COR-L47 (cell line): ENCODE data around the gene TRPM2.
A peak's percentile ranks its signal among the peaks of the same experiment; 100 is the strongest.
"Not testable (repeated sequence)": the region's sequence is repeated elsewhere in the genome, so short reads cannot be mapped to it uniquely, and the experiment has no call there.

Experiments used
- DNase-seq: peaks from one replicate; lab custom pipeline; 2025; lab: John Stamatoyannopoulos, UW

Gene TRPM2

DNA sequence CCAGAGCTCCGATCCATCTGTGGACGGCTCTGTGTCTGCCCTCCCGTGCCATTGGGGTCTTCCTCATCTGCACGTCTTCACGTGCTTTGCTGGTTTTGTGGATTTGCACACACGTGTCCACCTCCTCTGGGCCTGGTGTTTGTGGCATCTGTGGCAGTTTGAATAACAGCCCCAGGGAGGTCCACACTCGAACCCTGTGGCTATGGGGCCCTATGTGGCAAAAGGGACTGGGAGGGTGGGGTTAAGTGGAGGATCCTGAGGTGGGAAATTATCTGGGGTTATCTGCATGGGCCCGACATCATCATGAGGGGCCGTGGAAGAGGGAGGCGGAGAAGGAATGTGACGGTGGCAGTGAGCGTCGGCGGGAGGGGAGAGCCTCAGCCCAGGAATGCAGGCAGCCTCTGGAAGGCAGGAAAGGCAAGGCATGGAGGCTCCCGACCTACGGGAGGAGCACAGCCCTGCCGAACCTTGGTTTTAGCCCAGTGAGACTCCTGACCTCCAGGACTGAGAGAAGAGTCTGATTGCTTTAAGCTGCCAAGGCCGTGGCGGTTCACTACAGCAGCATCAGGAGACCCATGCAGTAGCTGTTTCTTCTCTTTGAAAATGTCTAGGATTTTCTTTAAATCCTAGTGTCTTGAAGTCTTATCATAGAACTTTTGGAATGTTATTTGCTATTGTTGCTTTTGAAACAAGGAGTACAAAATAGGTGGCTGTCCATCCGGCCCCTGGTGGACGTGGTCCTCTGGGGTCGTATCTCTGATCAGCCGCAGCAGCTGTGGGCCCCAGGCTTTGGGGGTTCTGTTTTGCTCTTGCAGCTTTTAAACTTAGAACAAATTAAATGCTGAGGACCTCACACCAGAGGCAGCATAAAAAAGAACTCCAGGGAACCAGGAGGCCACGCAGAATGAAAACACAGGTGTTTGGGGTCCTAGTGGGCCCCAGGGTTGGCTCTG lies 61.9 kb downstream of the TRPM2 start:
- no peak for DNase-seq

- no peak for DNase-seq
Observed at GRCh38 chr21:44416193-44416592, 62.8 kb downstream of the TRPM2 start.

DNA sequence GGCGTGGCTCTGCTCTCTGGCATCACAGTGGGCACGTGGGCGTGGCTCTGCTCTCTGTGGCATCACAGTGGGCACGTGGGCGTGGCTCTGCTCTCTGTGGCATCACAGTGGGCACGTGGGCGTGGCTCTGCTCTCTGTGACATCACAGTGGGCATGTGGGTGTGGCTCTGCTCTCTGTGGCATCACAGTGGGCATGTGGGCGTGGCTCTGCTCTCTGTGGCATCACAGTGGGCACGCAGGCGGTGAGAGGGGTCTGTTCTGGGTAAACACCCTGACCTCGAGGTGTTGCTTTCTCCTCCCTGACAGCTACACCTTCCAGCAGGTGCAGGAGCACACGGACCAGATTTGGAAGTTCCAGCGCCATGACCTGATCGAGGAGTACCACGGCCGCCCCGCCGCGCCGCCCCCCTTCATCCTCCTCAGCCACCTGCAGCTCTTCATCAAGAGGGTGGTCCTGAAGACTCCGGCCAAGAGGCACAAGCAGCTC lies 64.2 kb downstream of the TRPM2 start:
- not testable (repeated sequence) for DNase-seq

DNA sequence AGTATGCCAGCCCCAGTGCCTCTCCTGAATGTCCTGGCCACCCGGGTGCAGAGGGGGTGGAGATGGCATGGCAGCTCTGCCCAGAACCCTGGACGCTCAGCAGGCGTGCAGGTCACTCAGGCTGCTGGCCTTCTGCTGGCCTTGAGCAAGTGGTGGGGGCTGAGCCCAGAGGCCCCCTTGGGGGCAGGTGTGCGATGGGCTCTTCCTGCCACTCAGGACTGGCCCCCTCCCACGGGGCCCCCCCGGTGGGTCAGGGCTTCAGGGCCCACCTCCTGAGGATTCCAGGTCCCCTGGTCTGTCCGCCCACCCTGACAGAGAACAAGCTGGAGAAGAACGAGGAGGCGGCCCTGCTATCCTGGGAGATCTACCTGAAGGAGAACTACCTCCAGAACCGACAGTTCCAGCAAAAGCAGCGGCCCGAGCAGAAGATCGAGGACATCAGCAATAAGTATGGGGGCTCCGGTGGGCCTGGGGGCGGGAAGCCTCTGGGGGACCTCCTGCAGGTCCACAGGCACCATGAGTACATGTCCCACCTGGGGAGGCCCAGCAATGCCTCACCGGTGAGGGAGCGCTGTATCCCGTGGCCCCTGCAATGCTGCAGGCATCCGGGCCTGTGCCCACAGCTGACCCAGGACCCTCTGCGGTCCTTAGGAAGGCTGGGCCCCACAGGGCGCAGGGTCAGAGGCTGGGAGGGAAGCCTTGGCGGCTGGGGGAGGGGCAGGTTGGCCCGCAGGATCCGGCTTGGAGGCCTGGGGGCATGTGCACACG lies 64.9 kb downstream of the TRPM2 start:
- no peak for DNase-seq

GRCh38 chr21:44418876-44419230 lies 65.4 kb downstream of the TRPM2 start:
- DNase-seq, result no peak

DNA sequence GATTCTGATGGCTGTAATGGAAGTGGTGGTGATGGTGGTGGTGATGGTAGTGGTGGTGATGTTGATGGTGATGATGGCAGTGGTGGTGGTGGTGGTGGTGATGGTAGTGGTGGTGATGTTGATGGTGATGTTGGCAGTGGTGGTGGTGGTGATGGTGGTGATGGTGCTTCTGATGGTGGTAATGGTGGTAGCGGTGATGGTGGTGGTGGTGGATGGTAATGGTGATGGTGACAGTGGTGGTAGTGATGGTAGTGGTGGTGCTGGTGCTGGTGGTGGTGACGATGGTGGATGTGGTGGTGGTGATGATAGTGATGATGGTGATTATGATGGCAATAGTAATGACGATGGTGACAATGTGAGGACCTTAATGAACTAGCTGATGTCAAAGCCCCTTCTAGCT lies 66.3 kb downstream of the TRPM2 start:
- DNase-seq, result no peak

- no peak for DNase-seq
Observed at GRCh38 chr21:44420416-44421205, 67.2 kb downstream of the TRPM2 start.

DNA sequence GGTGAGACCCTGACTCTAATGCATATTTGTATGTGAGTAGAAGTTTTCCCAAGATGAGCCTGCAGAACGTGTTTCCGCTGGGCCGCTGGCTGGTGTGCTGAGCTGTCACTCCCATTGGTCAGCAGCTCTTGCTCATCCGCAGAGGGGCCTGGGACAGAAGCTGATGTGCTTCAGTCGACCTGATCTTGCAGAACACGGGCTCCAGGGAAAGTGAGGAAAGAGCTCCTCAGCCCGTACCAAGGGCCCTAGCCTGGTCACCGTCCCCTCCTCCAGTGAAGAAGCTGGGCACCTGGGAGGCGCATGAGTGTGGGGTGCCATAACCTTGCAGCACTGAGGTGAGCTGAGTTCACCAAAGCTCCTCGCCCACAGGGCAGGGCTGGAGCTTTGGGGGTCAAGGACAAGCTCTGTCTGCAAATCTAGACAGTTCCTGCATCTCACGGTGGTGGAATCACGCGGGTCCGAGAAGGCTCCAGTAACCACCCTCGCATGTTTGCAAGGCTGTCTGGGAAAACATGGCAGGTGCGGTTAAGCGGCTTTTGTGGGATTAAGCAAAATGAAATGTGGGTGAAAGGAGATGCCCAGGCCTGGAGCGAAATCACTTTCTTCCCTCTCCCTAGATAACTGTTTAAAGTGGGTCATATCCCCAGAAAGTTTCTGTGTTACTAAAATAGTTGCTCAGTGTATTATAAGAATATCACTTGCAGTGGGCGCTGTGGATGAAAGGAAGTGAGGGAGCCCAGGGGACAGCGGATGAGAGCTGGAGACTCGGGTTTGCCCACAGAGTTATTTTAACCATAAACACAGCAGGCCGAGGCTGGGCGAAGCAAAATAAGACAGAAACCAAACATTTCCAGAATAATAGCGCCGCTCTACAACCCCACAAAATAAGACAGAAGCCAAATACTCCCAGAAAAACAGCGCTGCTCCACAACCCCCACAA lies 68.8 kb downstream of the TRPM2 start:
- DNase-seq, result no peak

GRCh38 chr21:44423312-44423821 lies 69.9 kb downstream of the TRPM2 start:
- no peak for DNase-seq

DNA sequence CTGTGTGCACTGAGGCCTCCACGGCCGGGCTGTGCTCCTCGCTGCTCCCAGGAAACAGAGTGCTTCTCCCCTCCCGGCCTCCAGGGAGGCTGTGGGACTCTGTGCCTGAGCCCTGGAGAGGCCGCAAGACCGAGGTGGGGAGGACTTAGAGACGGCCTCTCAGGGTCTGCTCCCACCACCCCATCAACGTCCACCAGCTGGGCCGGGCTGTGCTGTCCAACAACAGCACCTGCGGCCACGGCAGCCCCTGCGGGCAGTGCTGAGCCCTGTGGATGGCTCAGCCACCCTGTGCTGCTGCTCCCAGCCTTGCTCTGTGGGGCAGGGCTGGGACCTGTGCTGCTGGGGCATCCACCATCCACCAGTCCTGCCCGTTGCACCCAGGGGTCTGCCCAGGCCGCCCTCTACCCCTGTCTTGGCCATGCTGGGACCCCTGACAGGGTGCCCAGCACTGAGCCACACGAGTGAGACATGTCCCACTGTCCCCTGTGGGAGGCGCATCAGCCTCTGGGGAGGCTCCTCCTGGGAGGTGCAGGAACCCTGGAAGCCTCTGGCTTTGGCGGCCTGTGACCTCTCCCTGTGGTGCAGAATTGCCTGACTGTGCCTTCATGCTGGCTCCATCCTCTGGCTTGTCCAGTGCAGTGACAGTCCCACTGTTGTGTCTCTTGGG lies 70.7 kb downstream of the TRPM2 start:
- no peak for DNase-seq

- no peak for DNase-seq
Observed at GRCh38 chr21:44424608-44425306, 71.3 kb downstream of the TRPM2 start.

DNA sequence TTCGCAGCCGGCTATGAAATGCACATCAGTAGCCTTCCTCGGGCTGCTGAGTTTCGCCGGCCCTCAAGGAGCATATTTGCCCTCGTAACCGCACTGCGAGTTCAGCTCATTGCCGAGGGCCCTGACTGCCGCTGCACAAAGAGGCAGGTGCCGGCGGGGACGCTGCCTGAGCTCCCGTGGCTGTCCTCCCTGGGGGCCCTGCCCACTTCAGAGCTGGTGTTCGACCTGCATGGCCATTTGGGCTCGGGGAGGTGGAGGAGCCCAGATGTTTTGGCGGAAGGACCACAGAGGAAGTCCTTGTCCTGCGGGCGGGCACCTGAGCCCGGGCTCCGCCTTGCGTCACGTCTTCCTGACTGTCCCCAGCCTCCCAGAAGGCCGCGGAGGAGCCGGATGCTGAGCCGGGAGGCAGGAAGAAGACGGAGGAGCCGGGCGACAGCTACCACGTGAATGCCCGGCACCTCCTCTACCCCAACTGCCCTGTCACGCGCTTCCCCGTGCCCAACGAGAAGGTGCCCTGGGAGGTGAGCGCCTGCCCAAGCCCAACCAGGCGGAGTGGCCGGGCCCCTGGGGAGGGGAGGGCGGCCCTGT lies 72.0 kb downstream of the TRPM2 start:
- DNase-seq, result no peak

DNA sequence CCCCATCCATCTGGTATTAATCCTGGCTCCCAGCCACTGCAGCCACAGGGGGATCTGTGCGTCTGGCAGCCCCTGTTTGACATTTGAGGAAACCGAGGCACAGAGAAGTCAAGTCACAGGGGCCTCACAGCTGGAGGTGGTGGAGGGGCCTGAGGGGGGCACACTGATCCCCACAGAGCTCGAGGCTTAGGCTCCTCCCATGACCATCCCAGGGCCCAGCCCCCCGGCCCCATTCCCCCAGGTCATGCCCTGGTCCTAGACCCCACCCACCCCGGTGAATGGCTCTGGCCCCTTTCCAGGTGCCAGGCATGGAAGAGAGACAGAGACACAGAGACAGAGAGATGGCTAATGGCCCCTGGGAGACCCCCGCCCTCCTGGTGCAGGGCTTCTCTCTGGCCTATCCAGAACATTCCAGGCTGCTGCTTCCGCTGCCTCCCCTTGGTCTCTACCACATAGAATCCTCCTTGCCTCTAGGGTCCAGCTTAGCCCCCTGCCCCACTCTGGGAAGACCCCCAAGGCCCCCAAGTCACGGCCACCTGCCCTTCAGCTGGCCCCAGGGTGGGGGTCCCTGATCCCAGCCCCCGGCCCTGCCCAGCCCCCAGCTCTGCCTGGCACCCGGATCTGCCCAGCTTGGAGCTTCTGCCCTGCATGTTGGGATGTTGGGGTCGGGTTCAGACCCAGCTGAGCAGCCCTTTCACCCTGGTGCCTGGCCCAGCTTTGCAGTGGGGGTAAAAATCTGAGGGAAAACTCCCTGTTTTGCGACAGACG lies 72.7 kb downstream of the TRPM2 start:
- DNase-seq, result no peak

GRCh38 chr21:44426663-44427191 lies 73.3 kb downstream of the TRPM2 start:
- DNase-seq, result no peak

DNA sequence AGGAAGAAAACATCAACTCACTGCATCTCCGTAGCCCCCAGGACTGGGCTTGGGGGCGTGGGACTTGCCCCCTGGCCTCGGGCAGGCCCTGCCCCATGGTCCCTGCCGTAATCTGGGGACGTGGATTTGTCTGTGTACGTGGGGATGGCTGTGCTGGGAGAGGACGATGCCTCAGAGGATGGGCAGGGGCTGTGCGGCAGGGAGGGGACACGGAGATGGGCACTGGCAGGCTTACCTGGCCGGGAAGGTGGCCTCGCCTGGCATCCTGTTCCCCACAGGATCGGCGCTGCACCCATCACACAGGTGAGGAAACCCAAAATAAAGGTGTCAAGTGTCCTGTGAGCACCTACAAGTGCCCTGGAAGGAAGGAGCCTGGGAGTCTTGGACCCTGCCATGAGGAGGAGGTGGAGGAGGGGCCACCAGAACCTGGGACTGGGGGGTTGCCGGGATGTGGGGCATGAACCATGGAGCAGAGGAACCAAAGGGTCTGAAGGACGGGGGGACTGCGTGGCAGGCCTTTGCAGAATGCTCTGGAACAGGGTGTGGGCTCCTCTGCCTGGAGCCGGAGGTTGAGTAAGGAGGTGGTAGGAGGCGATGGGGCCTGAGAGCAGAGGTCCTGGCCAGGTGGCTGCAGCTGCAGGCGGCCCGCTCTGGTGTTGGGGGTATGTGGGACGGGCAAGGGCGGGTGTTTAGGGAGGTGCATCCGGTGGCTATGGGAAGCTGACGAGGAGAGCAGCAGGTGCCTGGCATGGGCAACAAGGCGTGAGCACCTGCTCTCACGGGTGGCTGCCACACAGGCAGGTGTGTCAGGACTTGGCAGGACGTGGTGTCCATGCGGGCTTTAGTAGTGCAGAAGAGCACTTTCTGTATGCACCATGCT lies 74.1 kb downstream of the TRPM2 start:
- peak; percentile 83 for DNase-seq

- no peak for DNase-seq
Observed at GRCh38 chr21:44428281-44428960, 75.0 kb downstream of the TRPM2 start.

DNA sequence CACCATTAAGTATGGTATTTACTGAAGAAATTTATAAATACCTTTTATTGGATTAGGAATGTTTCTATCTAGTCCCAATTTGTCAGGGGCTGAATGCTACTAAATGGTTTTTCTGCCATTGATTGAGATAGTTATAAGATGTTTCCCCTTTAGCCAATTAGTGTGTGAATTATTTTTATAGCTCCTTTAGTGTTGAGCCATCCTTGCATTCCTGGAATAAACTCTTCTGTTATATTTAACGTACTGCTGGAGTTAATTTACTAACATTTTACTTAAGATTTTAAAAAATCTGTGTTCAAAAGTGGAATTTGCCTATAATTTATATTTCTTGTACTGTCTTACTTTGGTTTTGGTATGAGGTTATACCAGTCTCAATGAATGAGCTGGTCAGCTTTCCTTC lies 76.5 kb downstream of the TRPM2 start:
- no peak for DNase-seq
